Measurements from ENCODE around the gene TMEM185A. TPM values are rescaled to one million over a fixed set of nuclear protein-coding genes. Genes with fewer than 3 reads are reported as not detected.
"Not testable (repeated sequence)": the region's sequence is repeated elsewhere in the genome, so short reads cannot be mapped to it uniquely, and the experiment has no call there.

Gene TMEM185A
- total RNA-seq, 1 experiment from 2014 or later = 20.0 TPM

DNA sequence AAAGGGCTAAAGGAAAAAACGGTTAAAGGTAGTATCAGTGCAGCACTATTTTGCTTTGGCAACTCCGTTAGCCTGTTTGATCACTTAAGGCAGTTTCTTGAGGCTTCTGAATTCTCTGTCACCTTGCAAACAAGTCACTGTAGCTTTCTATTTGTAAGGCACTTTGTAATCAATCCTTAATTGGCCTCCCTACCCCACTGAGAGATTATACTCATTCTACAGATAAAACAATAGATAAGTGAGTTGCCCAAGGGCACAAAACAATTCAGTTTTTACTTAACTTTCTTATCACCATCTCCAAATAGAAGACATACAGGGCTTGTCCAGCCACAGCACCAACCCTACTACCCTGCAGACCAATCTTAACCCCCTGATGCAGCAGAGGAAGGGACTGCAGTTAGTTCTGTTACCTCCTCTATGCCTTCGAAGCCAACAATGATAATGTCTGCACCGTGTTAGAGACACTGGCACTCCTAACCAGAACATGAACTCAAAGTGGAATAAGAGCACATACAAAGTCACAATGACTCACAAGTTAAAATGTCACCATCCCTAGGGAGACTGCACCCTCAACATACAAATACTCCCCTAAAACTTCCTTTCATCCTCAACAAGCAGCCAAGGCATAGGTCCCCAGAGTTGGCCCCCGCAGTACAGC lies 1.7 kb downstream of the TMEM185A start:
- DNase-seq (ENCODE audit: low read depth) = peak; percentile 2
- in situ Hi-C loops (cut with HindIII; ENCODE audit: low pct_unique_long_range_greater_than_20kb, low sequenced_read_pairs) = no loop called here

DNA sequence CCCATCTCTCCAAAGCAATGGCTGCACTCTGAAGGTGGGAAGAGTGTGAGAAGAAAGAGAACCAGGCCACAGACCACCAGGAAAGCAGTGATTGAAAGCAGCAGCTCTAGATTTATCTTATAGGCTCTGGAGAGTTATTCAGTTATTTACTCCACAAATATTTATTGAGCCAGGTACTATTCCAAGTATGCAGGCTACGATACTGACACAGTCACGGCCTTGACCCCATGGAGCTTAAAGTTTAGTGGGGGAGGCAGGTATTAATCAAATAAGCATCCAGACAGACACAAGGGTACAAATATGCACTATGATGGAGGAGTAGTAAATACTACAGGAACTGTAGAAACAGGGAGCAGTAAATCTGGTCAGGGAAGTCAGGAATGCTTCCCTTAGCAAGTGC lies 2.8 kb downstream of the TMEM185A start:
- in situ Hi-C loops (cut with HindIII; ENCODE audit: low pct_unique_long_range_greater_than_20kb, low sequenced_read_pairs) = no loop called here
- DNase-seq (ENCODE audit: low read depth) = no peak

DNA sequence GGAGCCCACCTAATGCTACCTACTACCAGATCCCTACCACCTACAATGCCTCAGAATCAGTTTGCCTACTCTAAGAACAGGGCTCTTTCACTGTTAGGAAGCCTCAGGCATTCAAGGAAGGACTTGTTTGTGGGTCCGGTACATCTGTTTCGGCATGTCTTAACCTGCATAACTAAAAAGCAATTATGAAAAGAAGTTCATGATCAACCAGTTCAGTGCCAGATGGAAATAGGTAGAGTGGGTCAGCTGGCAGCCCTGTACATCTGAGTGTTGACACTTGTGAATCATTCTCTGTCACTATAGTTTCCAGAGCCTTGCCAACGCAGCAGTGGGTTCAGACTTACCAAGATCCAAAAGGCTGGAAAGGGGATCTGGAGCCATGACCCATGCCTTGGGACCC lies 3.3 kb downstream of the TMEM185A start:
- in situ Hi-C loops (cut with HindIII; ENCODE audit: low pct_unique_long_range_greater_than_20kb, low sequenced_read_pairs) = no loop called here

DNA sequence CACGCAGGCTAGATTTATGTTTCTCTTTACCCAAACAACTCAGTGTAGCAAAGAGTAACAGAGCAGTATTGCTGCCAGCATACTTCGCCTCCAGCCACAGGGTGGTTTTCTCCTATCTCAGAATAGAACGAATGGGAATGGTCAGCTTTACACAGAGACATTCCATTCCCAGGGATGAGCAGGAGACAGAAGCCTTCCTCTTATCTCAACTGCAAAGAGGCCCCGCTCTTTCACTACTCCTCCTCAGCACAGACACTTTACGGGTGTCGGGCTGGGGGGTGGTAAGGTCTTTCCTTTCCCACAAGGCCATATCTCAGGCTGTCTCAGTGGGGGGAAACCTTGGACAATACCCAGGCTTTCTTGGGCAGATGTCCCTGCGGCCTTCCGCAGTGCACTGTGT lies 4.8 kb downstream of the TMEM185A start:
- in situ Hi-C loops (cut with HindIII; ENCODE audit: low pct_unique_long_range_greater_than_20kb, low sequenced_read_pairs) = not testable (repeated sequence)

More for the DNA sequence above, 3.3 kb downstream of the TMEM185A start:
- DNase-seq (ENCODE audit: low read depth) = no peak

DNA sequence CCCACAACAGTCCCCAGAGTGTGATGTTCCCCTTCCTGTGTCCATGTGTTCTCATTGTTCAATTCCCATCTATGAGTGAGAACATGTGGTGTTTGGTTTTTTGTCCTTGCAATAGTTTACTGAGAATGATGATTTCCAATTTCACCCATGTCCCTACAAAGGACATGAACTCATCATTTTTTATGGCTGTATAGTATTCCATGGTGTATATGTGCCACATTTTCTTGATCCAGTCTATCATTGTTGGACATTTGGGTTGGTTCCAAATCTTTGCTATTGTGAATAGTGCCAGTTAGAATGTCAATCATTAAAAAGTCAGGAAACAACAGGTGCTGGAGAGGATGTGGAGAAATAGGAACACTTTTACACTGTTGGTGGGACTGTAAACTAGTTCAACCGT lies 11.9 kb downstream of the TMEM185A start:
- DNase-seq (ENCODE audit: low read depth); in situ Hi-C loops (cut with HindIII; ENCODE audit: low pct_unique_long_range_greater_than_20kb, low sequenced_read_pairs): not testable (repeated sequence)

More for the DNA sequence above, 4.8 kb downstream of the TMEM185A start:
- DNase-seq (ENCODE audit: low read depth) = not testable (repeated sequence)

DNA sequence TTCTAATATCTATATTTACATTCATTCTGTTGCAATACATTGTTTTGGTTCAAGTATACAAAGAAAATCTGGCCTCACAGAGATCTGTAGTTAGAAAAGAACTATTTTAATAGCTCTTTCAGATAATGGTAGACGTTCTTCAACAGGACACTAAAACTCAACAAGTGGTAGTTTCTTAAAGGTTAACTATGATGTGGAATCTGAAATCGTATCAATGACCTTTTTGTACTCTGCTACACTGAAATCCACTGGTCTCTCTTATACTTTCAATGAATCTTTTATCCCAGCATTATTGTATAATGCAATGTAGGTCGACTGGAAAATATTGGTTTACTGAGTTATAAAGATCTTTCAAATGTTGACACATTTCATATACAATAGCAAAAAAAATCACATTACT lies 12.7 kb downstream of the TMEM185A start:
- in situ Hi-C loops (cut with HindIII; ENCODE audit: low pct_unique_long_range_greater_than_20kb, low sequenced_read_pairs) = no loop called here
- DNase-seq (ENCODE audit: low read depth) = no peak

DNA sequence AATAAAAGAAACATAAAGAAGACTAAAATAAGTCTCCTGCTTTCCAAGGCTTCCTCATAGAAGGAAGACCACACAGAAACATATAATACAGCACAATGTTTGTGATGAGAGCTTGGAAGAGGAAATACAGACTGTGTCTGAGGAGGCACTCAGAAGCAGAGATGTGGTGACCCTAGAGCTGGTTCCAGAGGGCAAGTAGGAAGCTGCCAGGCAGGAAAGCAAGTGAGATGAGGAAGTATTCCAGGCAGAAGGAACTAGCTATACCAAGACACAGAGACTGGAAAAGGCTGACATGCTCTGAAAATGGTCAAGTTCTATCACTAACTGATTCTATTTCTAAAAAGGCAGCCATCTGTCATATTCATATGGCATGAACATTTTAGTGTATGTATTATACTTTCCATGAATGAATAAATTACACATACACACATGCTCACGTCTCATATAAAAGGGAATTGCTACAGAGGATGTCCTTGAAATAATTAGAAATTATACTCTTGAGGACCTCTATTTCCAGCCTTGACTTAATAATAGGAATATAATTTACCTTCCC lies 19.9 kb downstream of the TMEM185A start:
- in situ Hi-C loops (cut with HindIII; ENCODE audit: low pct_unique_long_range_greater_than_20kb, low sequenced_read_pairs) = no loop called here
- no peak for DNase-seq (ENCODE audit: low read depth)

DNA sequence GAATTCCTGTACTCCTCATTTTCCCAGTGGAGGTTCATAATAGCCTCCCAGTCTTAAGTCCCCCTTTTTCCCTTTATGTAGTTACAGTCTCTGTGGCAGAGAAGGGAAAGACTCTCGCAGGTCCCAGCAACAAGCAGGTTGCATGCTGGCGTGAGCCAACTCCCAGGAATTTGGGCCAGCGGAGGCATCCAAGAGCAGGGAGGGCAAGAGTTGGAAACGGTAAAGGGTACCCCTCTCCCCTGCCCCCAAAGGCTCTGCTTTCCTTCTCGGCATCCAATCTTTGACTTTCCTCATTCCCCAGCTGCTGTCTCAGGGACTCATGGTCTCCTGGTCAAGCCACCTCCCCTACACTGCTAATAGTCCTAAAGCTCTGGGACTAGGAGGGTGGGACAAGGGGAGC lies 21.1 kb downstream of the TMEM185A start:
- in situ Hi-C loops (cut with HindIII; ENCODE audit: low pct_unique_long_range_greater_than_20kb, low sequenced_read_pairs) = no loop called here
- no peak for DNase-seq (ENCODE audit: low read depth)

DNA sequence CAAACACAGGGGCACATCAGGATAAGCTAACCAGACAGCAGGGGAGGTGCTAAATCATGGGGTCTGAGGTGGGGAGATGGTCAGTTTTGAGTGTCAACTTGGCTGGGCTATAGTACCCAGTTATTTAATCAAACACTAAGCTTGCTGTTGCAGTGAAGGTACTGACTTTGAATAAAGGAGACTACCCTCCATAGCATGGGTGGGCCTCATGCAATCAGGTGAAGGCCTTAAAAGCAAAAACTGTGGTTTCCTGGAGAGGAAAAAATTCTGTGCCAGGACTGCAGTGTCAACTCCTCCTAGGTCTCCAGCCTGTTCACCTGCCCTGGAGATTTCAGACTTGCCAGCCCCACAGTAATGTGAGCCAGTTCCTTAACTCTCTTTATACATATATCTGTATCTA lies 23.9 kb downstream of the TMEM185A start:
- DNase-seq (ENCODE audit: low read depth) = no peak
- in situ Hi-C loops (cut with HindIII; ENCODE audit: low pct_unique_long_range_greater_than_20kb, low sequenced_read_pairs) = no loop called here

DNA sequence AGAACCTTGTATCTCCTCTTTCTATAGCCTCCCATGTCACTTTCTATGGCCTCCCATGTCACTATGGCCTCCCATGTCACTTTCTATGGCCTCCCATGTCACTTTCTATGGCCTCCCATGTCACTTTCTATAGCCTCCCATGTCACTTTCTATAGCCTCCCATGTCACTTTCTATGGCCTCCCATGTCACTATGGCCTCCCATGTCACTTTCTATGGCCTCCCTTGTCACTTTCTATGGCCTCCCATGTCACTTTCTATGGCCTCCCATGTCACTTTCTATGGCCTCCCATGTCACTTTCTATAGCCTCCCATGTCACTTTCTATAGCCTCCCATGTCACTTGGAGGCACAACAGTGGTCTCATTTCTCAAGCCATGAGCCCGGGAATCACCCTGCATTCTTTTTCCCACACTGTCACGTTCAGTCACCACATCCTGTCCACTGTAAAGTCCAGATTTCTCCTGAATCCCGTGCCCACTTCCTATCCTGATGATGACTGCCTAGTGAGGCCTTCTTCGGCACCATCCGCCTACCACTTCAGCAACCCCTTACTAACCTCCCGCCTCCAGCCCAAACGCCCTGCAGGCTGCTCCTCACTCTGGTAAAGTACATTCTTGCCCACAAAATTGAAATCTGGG lies 26.2 kb downstream of the TMEM185A start:
- DNase-seq (ENCODE audit: low read depth); in situ Hi-C loops (cut with HindIII; ENCODE audit: low pct_unique_long_range_greater_than_20kb, low sequenced_read_pairs): not testable (repeated sequence)

DNA sequence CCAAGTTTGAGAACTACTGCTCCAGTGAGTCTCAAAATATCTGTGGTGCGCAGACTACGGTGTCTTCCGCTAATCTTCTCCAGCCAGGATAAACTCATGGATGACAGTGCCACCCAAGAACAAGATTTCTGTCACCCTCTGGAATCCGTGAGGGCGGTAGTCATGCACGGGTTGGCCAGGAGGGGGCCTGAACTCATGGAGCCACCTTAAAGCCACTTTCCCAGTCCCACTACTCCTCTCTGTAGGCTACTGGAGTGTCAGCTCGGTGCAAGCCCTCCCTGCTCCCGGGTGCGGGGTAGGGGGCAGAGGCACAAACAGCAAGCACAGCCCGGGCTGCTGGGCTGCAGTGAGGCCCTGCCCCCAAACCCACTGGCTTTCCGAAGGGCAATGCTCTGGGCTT lies 33.0 kb downstream of the TMEM185A start:
- DNase-seq (ENCODE audit: low read depth); in situ Hi-C loops (cut with HindIII; ENCODE audit: low pct_unique_long_range_greater_than_20kb, low sequenced_read_pairs): not testable (repeated sequence)

DNA sequence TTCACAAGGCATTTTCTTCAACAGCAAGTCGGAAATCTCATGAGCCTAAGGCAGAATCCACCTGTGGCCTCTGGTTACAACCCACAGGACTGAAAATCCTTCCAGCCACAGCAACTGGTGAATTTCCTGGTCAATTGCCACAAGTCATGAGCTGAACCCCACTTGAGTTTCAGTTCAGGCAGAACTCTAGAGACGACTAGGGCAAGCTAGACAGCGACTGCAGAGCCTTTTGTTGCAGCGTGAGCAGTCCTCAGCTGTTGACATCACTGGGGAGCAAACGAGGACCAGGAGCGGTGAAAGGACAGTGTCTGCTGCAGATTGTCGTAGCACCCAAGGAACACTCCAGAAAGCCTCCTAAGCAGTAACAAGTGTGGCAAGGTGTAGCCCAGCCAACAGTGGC lies 35.6 kb downstream of the TMEM185A start:
- DNase-seq (ENCODE audit: low read depth); in situ Hi-C loops (cut with HindIII; ENCODE audit: low pct_unique_long_range_greater_than_20kb, low sequenced_read_pairs): not testable (repeated sequence)

DNA sequence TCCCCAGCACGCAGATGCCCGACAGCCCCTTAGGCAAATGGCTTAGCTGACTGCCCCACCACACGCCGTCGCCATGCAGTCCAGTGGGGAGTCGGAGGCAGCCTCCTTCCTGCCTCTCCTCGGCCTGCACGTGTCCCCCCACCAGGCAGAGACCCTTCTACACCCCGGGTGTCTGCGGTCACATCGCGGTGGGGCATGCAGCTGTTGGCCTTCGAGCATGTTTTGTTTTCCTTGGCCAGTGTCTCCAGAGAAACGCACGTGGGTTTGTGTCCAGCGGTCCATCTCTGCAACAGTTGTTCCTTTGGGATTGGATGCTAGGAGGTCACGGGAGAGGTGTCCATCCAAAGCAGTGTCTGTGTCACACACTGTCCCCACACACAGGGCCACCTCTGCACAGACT lies 36.4 kb downstream of the TMEM185A start, which contains the start of gene HSFX2:
Gene HSFX2 (minus strand): TSS at position 101 of the 400 bp plus-strand sequence. CDS start 614 bp downstream, outside the sequence.
- in situ Hi-C loops (cut with HindIII; ENCODE audit: low pct_unique_long_range_greater_than_20kb, low sequenced_read_pairs); DNase-seq (ENCODE audit: low read depth): not testable (repeated sequence)

DNA sequence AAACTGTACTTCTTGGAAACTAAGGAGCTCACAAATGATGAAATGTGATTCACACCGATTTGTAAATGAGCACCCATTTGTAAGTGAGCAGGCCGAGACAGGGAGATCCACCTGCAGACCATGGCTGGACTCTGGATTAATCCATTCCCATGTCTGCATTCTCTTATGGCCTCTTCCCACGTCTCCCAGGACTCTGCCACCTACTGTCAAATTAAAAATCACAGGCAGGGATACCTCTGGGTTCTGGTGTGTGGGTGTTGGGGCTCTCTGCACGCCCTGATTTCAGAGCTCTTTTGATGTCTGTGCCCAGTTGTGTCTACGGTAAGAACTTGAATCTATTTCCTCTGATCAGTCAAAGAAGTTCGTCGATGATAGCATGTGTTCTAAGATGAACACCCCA lies 40.6 kb downstream of the TMEM185A start:
- DNase-seq (ENCODE audit: low read depth); in situ Hi-C loops (cut with HindIII; ENCODE audit: low pct_unique_long_range_greater_than_20kb, low sequenced_read_pairs): not testable (repeated sequence)

DNA sequence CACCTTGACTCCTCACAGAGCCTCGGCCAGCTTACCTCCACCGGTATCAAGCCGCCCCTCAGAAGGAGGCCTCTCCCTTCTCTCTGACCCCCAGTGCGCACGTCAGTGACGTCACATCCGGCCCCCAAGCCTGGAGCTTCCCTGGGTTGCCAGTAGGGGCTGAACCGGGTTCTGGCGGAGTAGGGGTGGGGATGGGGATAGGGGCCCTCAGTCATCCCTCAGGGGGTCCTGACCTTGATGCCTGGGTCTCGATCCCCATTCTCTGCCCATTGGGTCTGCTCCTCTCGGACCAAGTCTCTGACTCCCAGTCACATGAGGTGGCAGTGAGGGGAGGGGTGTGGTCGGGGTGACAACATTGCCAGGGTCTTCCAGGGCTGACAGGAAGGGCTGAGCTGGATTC lies 44.2 kb downstream of the TMEM185A start, which contains the start of gene MAGEA9B:
Gene MAGEA9B (minus strand): TSS at position 101 of the 400 bp plus-strand sequence. CDS start 4,280 bp downstream, outside the sequence.
- in situ Hi-C loops (cut with HindIII; ENCODE audit: low pct_unique_long_range_greater_than_20kb, low sequenced_read_pairs); DNase-seq (ENCODE audit: low read depth): not testable (repeated sequence)

DNA sequence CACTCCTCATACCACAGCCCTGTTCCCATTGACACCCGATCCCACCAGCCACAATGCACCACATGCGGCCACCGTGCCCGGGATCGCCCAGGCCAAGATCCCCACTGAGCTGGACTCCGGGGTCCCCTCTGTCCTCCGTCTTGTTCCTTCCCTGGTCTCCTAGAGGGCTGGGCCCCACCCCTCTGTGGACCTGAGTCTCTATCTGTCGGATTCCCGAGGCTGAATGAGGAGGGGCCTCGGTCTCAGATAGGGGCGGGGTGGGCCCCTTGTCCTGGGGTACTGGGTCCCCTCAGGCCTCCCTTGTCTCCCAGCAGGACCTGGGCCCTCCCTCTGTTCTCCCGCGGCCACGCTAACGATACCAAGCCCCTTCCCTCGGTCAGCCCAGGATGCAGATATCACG lies 46.0 kb downstream of the TMEM185A start:
- in situ Hi-C loops (cut with HindIII; ENCODE audit: low pct_unique_long_range_greater_than_20kb, low sequenced_read_pairs); DNase-seq (ENCODE audit: low read depth): not testable (repeated sequence)

DNA sequence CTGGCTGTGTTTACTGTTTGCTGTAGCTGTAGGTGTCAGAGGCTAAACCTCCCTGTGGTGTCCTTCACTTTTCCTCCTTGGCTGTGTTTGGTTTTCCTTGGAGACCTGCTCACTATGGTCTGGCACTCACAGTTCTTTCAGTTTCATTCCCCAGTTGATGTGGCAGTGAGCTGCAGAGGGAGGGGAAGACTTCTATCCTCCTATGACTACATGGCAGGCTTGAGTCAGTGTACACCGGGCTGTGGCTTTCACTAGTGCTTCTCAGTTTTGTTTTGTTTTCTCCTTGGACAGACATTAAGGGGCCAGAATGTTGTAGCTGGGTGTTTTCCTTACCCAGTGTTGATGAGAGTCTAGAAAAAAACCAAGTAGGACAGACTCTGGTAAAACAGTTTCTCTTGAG lies 58.1 kb downstream of the TMEM185A start:
- in situ Hi-C loops (cut with HindIII; ENCODE audit: low pct_unique_long_range_greater_than_20kb, low sequenced_read_pairs); DNase-seq (ENCODE audit: low read depth): not testable (repeated sequence)

DNA sequence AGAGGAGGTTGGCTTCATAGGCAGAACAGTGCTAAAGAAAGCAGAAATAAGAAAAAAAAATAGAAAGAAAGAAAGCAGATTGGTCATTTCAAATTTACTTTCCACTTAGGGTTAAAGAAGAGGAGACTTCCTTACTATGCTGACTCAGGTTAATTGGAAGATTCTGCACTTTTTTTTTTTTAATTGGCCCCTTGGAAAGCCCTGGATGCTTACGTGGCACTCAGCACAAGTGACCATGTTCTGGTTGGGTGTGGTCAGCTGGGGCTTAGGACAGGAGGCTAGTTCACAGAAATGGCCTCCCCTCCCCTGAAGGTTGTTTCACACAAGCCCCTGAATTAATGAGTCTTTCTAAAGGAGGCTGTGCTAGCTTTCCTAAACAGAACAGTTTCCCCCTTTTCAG lies 58.8 kb downstream of the TMEM185A start:
- in situ Hi-C loops (cut with HindIII; ENCODE audit: low pct_unique_long_range_greater_than_20kb, low sequenced_read_pairs) = no loop called here
- DNase-seq (ENCODE audit: low read depth) = no peak

DNA sequence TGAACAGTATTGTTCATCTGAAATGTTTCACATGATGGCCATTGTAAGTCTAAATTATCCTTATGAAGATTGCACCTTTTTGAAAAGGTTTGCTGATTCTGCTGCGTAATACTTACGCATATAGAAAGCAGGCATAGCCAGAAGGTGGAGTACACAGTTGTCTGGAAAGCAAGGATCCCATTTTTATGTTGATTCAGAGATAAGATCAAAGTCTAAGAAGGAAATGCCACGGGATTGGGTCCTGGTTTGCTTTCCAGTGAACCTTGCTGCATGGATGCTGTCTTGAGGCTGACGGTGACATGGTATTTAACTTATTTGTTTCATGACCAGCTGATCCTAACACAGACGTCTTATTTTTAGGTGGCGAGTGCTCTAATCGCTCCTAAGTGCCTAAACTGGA lies 59.8 kb downstream of the TMEM185A start:
- in situ Hi-C loops (cut with HindIII; ENCODE audit: low pct_unique_long_range_greater_than_20kb, low sequenced_read_pairs) = no loop called here
- no peak for DNase-seq (ENCODE audit: low read depth)

All from Caki2 (cell line).